C4-2B (cell line): ENCODE measurements around the gene CDCP2.
A peak's percentile ranks its signal among the peaks of the same experiment; 100 is the strongest.

Source experiments
- H3K27ac ChIP-seq: fragments of 450-650 bp; 2 replicates; pipeline ENCODE4 v1.5.1; 2017
- ZFX ChIP-seq: fragments of 450-650 bp; IDR thresholded peaks from 2 replicates; pipeline ENCODE4 v1.6.1; 2017
- TF ChIP-seq, protein P1 (sequence below): fragments of 450-650 bp; conservative IDR thresholded peaks from 2 replicates; pipeline ENCODE4 v1.5.1; 2017; ENCODE audit warnings: mild to moderate bottlenecking

The CDCP2 gene

DNA sequence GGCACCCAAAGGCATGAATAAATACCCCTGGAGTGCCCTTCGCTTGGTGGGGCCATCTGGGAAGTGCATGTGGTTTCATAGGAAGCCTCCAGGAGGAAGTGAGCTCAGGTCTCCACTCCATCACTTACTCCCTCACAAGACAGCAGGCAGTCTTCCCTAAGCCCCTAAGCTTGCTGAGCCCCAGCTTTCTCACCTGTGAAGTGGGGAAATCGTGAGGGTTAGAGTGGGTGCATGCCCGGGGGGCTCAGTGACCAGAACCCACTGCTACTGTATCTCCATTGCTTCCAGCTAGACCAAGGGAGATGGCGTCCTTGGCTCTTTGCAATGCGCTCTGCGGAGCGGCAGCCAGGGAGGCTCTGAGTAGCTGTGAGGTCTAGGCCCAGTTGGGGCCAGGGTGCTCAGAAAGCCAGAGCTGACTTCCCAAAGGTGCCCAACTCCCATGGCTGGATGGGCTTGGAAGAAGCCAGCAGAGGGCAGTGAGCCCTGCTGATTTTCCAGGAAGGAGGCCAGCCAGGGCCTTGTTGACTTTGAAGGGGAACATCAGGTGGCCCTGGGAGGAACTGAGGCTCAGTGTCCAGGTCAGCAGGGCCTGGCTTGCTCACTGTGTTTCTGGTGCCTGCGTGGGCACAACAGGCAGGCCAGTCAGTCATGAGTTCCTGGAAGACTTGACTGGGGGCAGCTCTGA is 27.3 kb downstream of the CDCP2 start:
- TF ChIP-seq, protein P1, sequence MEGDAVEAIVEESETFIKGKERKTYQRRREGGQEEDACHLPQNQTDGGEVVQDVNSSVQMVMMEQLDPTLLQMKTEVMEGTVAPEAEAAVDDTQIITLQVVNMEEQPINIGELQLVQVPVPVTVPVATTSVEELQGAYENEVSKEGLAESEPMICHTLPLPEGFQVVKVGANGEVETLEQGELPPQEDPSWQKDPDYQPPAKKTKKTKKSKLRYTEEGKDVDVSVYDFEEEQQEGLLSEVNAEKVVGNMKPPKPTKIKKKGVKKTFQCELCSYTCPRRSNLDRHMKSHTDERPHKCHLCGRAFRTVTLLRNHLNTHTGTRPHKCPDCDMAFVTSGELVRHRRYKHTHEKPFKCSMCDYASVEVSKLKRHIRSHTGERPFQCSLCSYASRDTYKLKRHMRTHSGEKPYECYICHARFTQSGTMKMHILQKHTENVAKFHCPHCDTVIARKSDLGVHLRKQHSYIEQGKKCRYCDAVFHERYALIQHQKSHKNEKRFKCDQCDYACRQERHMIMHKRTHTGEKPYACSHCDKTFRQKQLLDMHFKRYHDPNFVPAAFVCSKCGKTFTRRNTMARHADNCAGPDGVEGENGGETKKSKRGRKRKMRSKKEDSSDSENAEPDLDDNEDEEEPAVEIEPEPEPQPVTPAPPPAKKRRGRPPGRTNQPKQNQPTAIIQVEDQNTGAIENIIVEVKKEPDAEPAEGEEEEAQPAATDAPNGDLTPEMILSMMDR: no peak; the same call in 1 of the 2 replicates
- TF ChIP-seq ZFX: no peak
- no peak overlapping the region for H3K27ac ChIP-seq

- no peak for TF ChIP-seq ZFX
- TF ChIP-seq, protein P1: no peak
- H3K27ac ChIP-seq: no peak overlapping the region
Observed at GRCh38 chr1:54124906-54125305, 27.9 kb downstream of the CDCP2 start.

- TF ChIP-seq, protein P1: no peak
- no peak for TF ChIP-seq ZFX
Observed at GRCh38 chr1:54124472-54124871, 28.3 kb downstream of the CDCP2 start.

DNA sequence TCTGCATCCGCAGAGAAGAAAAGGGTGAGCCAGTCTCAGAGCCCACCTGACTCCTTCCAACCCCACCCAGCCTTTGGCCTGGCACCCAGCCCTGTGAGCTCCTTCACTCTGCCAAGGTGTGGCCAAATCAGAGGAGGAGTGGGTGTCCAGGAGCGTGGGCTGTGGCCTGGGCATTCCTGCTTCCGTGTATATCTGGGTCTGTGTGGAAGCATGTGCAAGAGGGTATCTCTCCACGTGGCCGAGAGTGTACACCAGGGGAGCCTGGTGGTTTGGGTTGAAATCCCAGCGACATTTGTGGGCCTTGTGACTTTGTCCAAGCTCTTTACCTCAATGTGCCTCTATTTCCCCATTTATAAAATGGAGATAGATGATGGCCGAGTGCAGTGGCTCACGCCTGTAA is 29.8 kb downstream of the CDCP2 start:
- no peak overlapping the region for H3K27ac ChIP-seq
- TF ChIP-seq, protein P1: no peak
- TF ChIP-seq ZFX: no peak

More at GRCh38 chr1:54124472-54124871, 28.3 kb downstream of the CDCP2 start:
- H3K27ac ChIP-seq: no peak overlapping the region

- TF ChIP-seq ZFX: no peak
- TF ChIP-seq, protein P1: no peak
- no peak overlapping the region for H3K27ac ChIP-seq
Observed at GRCh38 chr1:54122135-54122751, 30.6 kb downstream of the CDCP2 start.

DNA sequence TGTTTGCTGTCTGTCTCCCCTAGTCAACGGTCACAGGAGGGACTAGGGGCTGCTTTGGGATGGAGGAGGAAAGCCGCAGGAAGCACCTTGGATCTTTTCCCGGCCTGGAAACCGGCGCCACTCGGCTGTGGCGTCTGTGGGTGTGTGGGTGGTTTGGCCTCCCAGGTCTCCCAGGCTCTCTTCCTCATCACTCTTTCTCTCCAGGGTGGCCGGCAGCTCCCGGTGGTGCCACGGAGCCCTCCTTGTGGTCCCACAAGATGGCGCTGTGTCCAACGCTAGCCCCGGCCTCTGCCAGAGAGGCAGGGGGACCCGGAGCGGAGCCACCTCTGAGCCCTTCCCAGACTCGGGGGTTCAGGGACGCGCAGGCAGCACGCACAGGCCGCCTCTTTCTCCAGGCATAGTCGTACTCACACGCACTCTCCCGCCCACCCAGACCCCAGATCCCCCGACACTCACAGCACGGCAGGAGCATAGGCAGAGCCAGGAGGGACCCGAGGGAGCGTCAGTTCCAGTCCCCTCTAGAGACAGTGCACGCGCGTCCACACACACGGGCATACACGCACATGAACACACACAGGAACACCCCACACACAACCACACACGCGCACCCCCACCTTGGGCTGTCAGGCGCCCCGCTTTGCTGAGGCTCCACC is 31.2 kb downstream of the CDCP2 start:
- TF ChIP-seq, protein P1: peak; percentile 76
- TF ChIP-seq ZFX: no peak
- no peak overlapping the region for H3K27ac ChIP-seq
